K562 (cell line): ENCODE results near the gene SOAT1. TPM values are rescaled to one million over a fixed set of nuclear protein-coding genes. Genes with fewer than 3 reads are reported as not detected.

Experiments
- ATAC-seq: fragments of 200-7000 bp; cut with Tn5 transposase; 3 replicates; pipeline ENCODE4 v1.9.1; 2020; ENCODE audit warnings: moderate library complexity
- BruUV-seq: library from RNA; stranded (reverse); fragments of 400-500 nt; replicated peaks from 2 replicates; lab custom pipeline; 2021; lab: Mats Ljungman, UMichigan
- CTCF ChIA-PET: fragments of 300-600 bp; formaldehyde crosslinking; extraction: SDS; loops from one replicate; lab custom pipeline; 2021; ENCODE audit warnings: low intra/inter-chr PET ratio; lab: Yijun Ruan, JAX
- POLR2A ChIA-PET: fragments of 300-600, 350-650 bp; sonication (Branson Sonifier 250); formaldehyde crosslinking; extraction: SDS; loops from one replicate; lab custom pipeline; 2021; ENCODE audit warnings: antibody characterized with exemption, inconsistent platforms; lab: Yijun Ruan, JAX
- DNase-seq, 4 experiments: peaks; one replicate each; pipeline versions ENCODE4 v3.0.0 to v3.0.0-alpha.2; 2011 to 2018; ENCODE audit warnings: low spot score in 3 of 4, mixed read lengths in 3 of 4; ENCODE audit errors: extremely low read depth in 1 of 4
- FAIRE-seq: peaks from 2 replicates; lab custom pipeline; 2011; peaks lifted over from hg19 to GRCh38; lab: Jason Lieb, UNC
- H2AFZ ChIP-seq: 2 replicates; pipeline ENCODE4 v1.6.0; 2011; ENCODE audit warnings: low read depth, low read length, control low read depth, inconsistent platforms
- H3K27ac ChIP-seq: fragments of 200-600 bp; 3 replicates; pipeline ENCODE4 v1.8.0; 2011; ENCODE audit warnings: low read depth, mild to moderate bottlenecking, control low read depth, inconsistent platforms, low read length, moderate library complexity, mixed read lengths; ENCODE audit errors: extremely low read depth
- H3K27me3 ChIP-seq, 2 experiments: fragments of 300-600 bp in 1 of 2; 2 replicates in 1 of 2; 3 replicates in 1 of 2; pipeline versions ENCODE4 v1.6.0 to v1.8.0; 2011; ENCODE audit warnings: inconsistent platforms in 2 of 2, low read length in 2 of 2, mild to moderate bottlenecking in 1 of 2, mixed read lengths in 1 of 2, moderate library complexity in 1 of 2; ENCODE audit not compliant: control insufficient read depth in 2 of 2, insufficient read depth in 2 of 2
- H3K36me3 ChIP-seq: fragments of 300-600 bp; 3 replicates; pipeline ENCODE4 v1.8.0; 2011; ENCODE audit warnings: mild to moderate bottlenecking, low read length, inconsistent platforms; ENCODE audit not compliant: control insufficient read depth, insufficient read depth
- H3K4me1 ChIP-seq, 2 experiments: fragments of 200-600 bp in 1 of 2; replicated peaks in 1 of 2; 2 replicates in 1 of 2; 3 replicates in 1 of 2; pipeline versions ENCODE4 v1.5.1 to v1.8.0; 2011; ENCODE audit warnings: inconsistent platforms in 2 of 2, low read length in 2 of 2, mild to moderate bottlenecking in 1 of 2, mixed read lengths in 1 of 2, moderate library complexity in 1 of 2; ENCODE audit not compliant: control insufficient read depth in 2 of 2, insufficient read depth in 2 of 2
- H3K4me2 ChIP-seq: 2 replicates; pipeline ENCODE4 v1.6.1; 2011; ENCODE audit warnings: low read length, control low read depth, inconsistent platforms, mixed read lengths; ENCODE audit not compliant: insufficient read depth
- H3K4me3 ChIP-seq: fragments of 200-600 bp; sonication (generic), shearing (Covaris generic); 2 replicates; pipeline ENCODE4 v1.5.1; 2016; ENCODE audit warnings: control low read depth, inconsistent platforms
- H3K79me2 ChIP-seq: fragments of 200-600 bp; 3 replicates; pipeline ENCODE4 v1.8.0; 2011; ENCODE audit warnings: low read length, inconsistent platforms; ENCODE audit not compliant: control insufficient read depth, insufficient read depth
- H3K9ac ChIP-seq, 2 experiments: 2 replicates each; pipeline versions ENCODE4 v1.6.0 to v1.6.1; 2011; ENCODE audit warnings: low read depth in 2 of 2, low read length in 2 of 2, control low read depth in 1 of 2, inconsistent platforms in 1 of 2, mild to moderate bottlenecking in 1 of 2, mixed read lengths in 1 of 2; ENCODE audit not compliant: insufficient read depth in 1 of 2
- H3K9me1 ChIP-seq: one replicate; pipeline ENCODE4 v1.6.0; 2011; ENCODE audit warnings: inconsistent platforms, mild to moderate bottlenecking, low read length, moderate library complexity; ENCODE audit not compliant: control insufficient read depth, insufficient read depth
- H3K9me3 ChIP-seq: replicated peaks from 2 replicates; pipeline ENCODE4 v1.5.1; 2011; ENCODE audit warnings: low read depth, low read length, inconsistent platforms; ENCODE audit not compliant: control insufficient read depth, insufficient read depth
- H4K20me1 ChIP-seq: replicated peaks from 2 replicates; pipeline ENCODE4 v1.6.1; 2011; ENCODE audit warnings: low read length, inconsistent platforms, mixed read lengths; ENCODE audit not compliant: control insufficient read depth, insufficient read depth
- ARHGAP35 ChIP-seq: fragments of 450-650 bp; IDR thresholded peaks from 2 replicates; pipeline ENCODE4 v1.6.1; 2018; ENCODE audit not compliant: partially characterized antibody
- CBFA2T3 ChIP-seq: fragments of 450-650 bp; IDR thresholded peaks from 2 replicates; pipeline ENCODE4 v1.6.1; 2017
- CREBBP ChIP-seq: IDR thresholded peaks from one replicate; pipeline ENCODE4 v1.6.1; 2012; ENCODE audit warnings: low read depth, mild to moderate bottlenecking, control low read depth, inconsistent platforms, low read length
- ELF2 ChIP-seq: fragments of 250-450 bp; sonication (Bioruptor Pico); IDR thresholded peaks from 2 replicates; pipeline ENCODE4 v1.5.0; 2021; ENCODE audit warnings: mild to moderate bottlenecking
- ETV1 ChIP-seq: fragments of 450-650 bp; conservative IDR thresholded peaks from 2 replicates; pipeline ENCODE4 v1.6.1; 2016; ENCODE audit warnings: missing genetic modification characterization, control low read depth, low read depth, missing compliant biosample characterization
- HINFP ChIP-seq: fragments of 450-650 bp; conservative IDR thresholded peaks from 2 replicates; pipeline ENCODE4 v1.6.1; 2016; ENCODE audit warnings: missing genetic modification characterization, low read depth, mild to moderate bottlenecking, control low read depth, missing compliant biosample characterization
- MYC ChIP-seq, 2 experiments: fragments of 250-450 bp in 1 of 2; sonication (Bioruptor Pico) in 1 of 2; IDR thresholded peaks; 2 replicates each; pipeline versions ENCODE4 v1.5.1 to v1.6.1; 2012 to 2021; ENCODE audit warnings: low read depth in 2 of 2, borderline replicate concordance in 1 of 2, improper control_type of control experiment in 1 of 2, low read length in 1 of 2, mild to moderate bottlenecking in 1 of 2, moderate library complexity in 1 of 2
- NFIX ChIP-seq: fragments of 250-450 bp; sonication (Bioruptor Pico); IDR thresholded peaks from 2 replicates; pipeline ENCODE4 v1.4.0; 2020; ENCODE audit warnings: low read depth, mild to moderate bottlenecking, moderate library complexity
- PHTF2 ChIP-seq: fragments of 250-450 bp; sonication (Bioruptor Pico); IDR thresholded peaks from 2 replicates; pipeline ENCODE4 v1.5.0; 2021; ENCODE audit warnings: mild to moderate bottlenecking
- TRIM28 ChIP-seq: fragments of 450-650 bp; IDR thresholded peaks from 2 replicates; pipeline ENCODE4 v1.6.1; 2017
- ZBTB5 ChIP-seq: fragments of 450-650 bp; IDR thresholded peaks from 2 replicates; pipeline ENCODE4 v1.6.1; 2017; ENCODE audit warnings: antibody characterized with exemption
- ZNF592 ChIP-seq: fragments of 450-650 bp; IDR thresholded peaks from 2 replicates; pipeline ENCODE4 v1.6.1; 2017; ENCODE audit warnings: antibody characterized with exemption, mild to moderate bottlenecking
- WGBS: fragments of 100-300 bp; shearing (Covaris generic); methylation state at CpG from one replicate; pipeline ENCODE4 v1.1.6; 2016; ENCODE audit warnings: low coverage, mixed read lengths; ENCODE audit not compliant: insufficient coverage; ENCODE audit errors: missing lambda C conversion rate; 5-methylcytosine and 5-hydroxymethylcytosine counted together
- in situ Hi-C: fragments of 300-500 bp; cut with MboI; formaldehyde crosslinking; loops from 4 replicates; pipeline ENCODE4 v1.15.0; 2018; ENCODE audit warnings: inconsistent platforms, mixed read lengths
- intact Hi-C: fragments of 100-400 bp; cut with micrococcal nuclease; formaldehyde crosslinking; loops from 2 replicates; pipeline ENCODE4 v1.14.2; 2022
- polyA plus RNA-seq, 8 experiments: library from polyadenylated mRNA; depleted of rRNA in 4 of 8; stranded (reverse) in 5 of 8; unstranded in 3 of 8; fragments of >200 nt; fragmentation: Nextera tagmentation in 2 of 8; fragmentation: Illumina TruSeq in 1 of 8; extraction: Ambion mirVana in 2 of 8; extraction: Trizol in 1 of 8; gene quantifications; 2 replicates each; pipeline versions ENCODE4 v1.2.1 to v1.2.3, GENCODE V29; 2011 to 2014; ENCODE audit warnings: inconsistent platforms in 1 of 8, missing spikeins in 1 of 8
- total RNA-seq, 7 experiments: library from RNA; depleted of rRNA in 6 of 7; stranded (reverse); fragments of >200 nt in 6 of 7; fragmentation: Illumina TruSeq in 2 of 7; extraction: Trizol in 2 of 7; gene quantifications; 2 replicates each; pipeline versions ENCODE4 v1.2.1 to v1.2.3, GENCODE V29; 2011 to 2021; ENCODE audit warnings: low replicate concordance in 1 of 7
- TF ChIP-seq, protein P1 (sequence below): sonication (generic); formaldehyde crosslinking; IDR thresholded peaks from 2 replicates; pipeline ENCODE4 v1.8.1; 2023; ENCODE audit warnings: mild to moderate bottlenecking, missing genetic modification reagents

SOAT1 gene
- total and polyA plus RNA-seq, 9 of the 15 experiments (the other 6 are each of a cell fraction or from before 2014, with no cell fraction given), result 5.5 to 29.1 (median 17.3) TPM

- Histone ChIP-seq H3K79me2 (no peaks in the 10 kb centered on the region), H3K4me1 (no peaks in the 10 kb centered on the region), H3K4me3 (no peak overlapping the region), H3K36me3 (peaks cover 44% of the 10 kb centered on the region; the same call in 2 of the 3 replicates), H3K9ac (no peak overlapping the region), H3K4me2 (no peak overlapping the region), H3K27me3 (no peaks in the 10 kb centered on the region), H4K20me1 (no peaks in the 10 kb centered on the region), H3K9me3 (no peaks in the 10 kb centered on the region), H2AFZ (no peak overlapping the region), H3K27ac (no peak overlapping the region), H3K9me1 (no peaks in the 10 kb centered on the region)
- no TSS peak for BruUV-seq
- ATAC-seq, result no peak
- DNase-seq, result no peak
- CTCF ChIA-PET, result no interaction called here
- intact Hi-C loops, result no loop called here
- POLR2A ChIA-PET, result interaction anchor here (0.9 to 1.0 kb wide), 2 partner anchors 13 to 25 kb away, joined by 3 to 4 read pairs; partner anchors contain the start of gene AXDND1
- 77% methylated on average over 2 of the region's 2 CpGs for WGBS
- FAIRE-seq, result no peak
- in situ Hi-C loops, result loop anchor here (25.0 kb wide), 1 partner anchor 815 kb away; no protein-coding TSS in a partner anchor
- no peak for TF ChIP-seq NFIX (CRISPR knock-in tag)
- no peak for TF ChIP-seq ETV1 (tag)
- TF ChIP-seq MYC (IDR thresholded peaks at IDR 0.05; ENCODE audit: low read depth, low read length), result no peak
- no peak for TF ChIP-seq MYC (CRISPR knock-in tag; IDR thresholded peaks at IDR 0.05; ENCODE audit: borderline replicate concordance, low read depth)
- no peak for TF ChIP-seq PHTF2
- TF ChIP-seq ZBTB5, result no peak
- no peak for TF ChIP-seq HINFP
- TF ChIP-seq CREBBP, result no peak
- TF ChIP-seq, protein P1, sequence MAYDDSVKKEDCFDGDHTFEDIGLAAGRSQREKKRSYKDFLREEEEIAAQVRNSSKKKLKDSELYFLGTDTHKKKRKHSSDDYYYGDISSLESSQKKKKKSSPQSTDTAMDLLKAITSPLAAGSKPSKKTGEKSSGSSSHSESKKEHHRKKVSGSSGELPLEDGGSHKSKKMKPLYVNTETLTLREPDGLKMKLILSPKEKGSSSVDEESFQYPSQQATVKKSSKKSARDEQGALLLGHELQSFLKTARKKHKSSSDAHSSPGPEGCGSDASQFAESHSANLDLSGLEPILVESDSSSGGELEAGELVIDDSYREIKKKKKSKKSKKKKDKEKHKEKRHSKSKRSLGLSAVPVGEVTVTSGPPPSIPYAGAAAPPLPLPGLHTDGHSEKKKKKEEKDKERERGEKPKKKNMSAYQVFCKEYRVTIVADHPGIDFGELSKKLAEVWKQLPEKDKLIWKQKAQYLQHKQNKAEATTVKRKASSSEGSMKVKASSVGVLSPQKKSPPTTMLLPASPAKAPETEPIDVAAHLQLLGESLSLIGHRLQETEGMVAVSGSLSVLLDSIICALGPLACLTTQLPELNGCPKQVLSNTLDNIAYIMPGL, result no peak
- TF ChIP-seq ARHGAP35, result no peak
- no peak for TF ChIP-seq ZNF592
- TF ChIP-seq CBFA2T3, result no peak
- TF ChIP-seq ELF2 (CRISPR knock-in tag), result no peak
- TF ChIP-seq TRIM28, result no peak
These were observed 58.6 kb downstream of the SOAT1 start for GRCh38 chr1:179352236-179352635.
